Measurements from ENCODE around the gene PRRT2. TPM values are rescaled to one million over a fixed set of nuclear protein-coding genes. Genes with fewer than 3 reads are reported as not detected.

Gene PRRT2
- total and polyA plus RNA-seq, 10 donors = 0.15 to 2.1 (median 0.65) TPM; not detected in 2

DNA sequence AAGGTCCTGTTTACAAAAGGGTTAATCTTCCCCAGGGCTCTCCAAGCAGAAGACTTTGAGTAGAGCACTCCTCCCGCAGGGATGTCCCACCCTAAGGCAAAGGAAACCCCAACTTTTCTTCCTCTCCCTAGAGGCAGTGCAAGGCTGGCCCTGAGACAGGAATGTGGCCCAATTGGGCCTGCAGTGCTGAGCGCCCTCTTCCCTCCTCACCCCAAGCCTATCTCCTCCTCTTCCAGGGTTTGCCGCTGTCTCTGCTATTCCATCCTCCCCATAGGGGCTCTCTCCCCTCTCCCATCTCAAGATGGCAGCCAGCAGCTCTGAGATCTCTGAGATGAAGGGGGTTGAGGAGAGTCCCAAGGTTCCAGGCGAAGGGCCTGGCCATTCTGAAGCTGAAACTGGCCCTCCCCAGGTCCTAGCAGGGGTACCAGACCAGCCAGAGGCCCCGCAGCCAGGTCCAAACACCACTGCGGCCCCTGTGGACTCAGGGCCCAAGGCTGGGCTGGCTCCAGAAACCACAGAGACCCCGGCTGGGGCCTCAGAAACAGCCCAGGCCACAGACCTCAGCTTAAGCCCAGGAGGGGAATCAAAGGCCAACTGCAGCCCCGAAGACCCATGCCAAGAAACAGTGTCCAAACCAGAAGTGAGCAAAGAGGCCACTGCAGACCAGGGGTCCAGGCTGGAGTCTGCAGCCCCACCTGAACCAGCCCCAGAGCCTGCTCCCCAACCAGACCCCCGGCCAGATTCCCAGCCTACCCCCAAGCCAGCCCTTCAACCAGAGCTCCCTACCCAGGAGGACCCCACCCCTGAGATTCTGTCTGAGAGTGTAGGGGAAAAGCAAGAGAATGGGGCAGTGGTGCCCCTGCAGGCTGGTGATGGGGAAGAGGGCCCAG is 1.0 kb downstream of the PRRT2 start:
- no peak for TF ChIP-seq CTCF (IDR thresholded peaks at IDR 0.05 in 8 of 11, conservative IDR thresholded peaks at IDR 0.05 in 3 of 11)
- no peak for TF ChIP-seq POLR2AphosphoS5 (IDR thresholded peaks at IDR 0.05)
- TF ChIP-seq POLR2A (IDR thresholded peaks at IDR 0.05) = no peak
- 79 to 92% (median 86%) methylated on average over 8 to 9 of the region's 9 CpGs for WGBS, 5 donors
- Histone ChIP-seq H3K4me1 (peaks cover 52 to 93% (median 81%) of the 10 kb centered on the region in 6 donors), H3K27ac (peak overlapping the region in 1 of 8 donors; percentile 93), H3K27me3 (replicated peaks in 1 of 7) (peaks cover 0 to 19% (median 10%) of the 10 kb centered on the region in 7 donors), H3K4me3 (peak overlapping the region in 3 of 8 donors; percentile 49 to 76 (median 49)), H3K9me3 (no peaks in the 10 kb centered on the region), H3K36me3 (peaks cover 0 to 32% (median 19%) of the 10 kb centered on the region in 6 donors)
- no peak for DNase-seq
- intact Hi-C loops (cut with DNase I; ENCODE audit: low total_unique reads) = no loop called here

DNA sequence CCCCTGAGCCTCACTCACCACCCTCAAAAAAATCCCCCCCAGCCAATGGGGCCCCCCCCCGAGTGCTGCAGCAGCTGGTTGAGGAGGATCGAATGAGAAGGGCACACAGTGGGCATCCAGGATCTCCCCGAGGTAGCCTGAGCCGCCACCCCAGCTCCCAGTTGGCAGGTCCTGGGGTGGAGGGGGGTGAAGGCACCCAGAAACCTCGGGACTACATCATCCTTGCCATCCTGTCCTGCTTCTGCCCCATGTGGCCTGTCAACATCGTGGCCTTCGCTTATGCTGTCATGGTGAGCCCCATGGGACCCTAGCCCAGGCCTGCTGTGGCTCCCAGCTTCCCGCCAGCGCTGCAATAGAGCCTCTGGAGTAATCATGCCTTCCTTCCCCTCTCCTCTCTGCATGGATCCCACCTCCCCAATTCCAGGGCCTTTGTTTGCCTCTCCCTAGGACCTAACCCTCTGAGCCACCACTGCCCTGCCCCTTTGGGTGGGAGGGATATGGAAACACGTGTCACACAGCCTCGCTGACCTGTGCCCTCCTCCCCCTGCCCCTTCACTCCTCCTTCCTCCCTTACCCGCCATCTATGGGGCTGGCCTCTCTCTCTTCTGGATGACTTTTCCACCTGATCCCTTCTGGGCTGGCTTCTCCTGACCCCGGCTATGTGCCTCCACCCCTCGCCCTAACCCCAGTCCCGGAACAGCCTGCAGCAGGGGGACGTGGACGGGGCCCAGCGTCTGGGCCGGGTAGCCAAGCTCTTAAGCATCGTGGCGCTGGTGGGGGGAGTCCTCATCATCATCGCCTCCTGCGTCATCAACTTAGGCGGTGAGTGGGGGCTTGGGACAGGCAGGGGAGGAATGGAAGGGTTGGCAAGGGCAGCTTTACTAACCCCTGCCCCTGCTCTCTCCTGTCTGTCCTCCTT is 1.9 kb downstream of the PRRT2 start:
- H3K27me3 ChIP-seq (replicated peaks in 1 of 7) = peaks cover 0 to 19% (median 10%) of the 10 kb centered on the region in 7 donors
- WGBS, 5 donors = 79 to 87% (median 83%) methylated on average over 21 to 24 of the region's 24 CpGs
- H3K36me3 ChIP-seq = peaks cover 0 to 33% (median 19%) of the 10 kb centered on the region in 6 donors
- no peak overlapping the region for H3K4me3 ChIP-seq
- H3K4me1 ChIP-seq = peaks cover 46 to 93% (median 80%) of the 10 kb centered on the region in 6 donors
- intact Hi-C loops (cut with DNase I; ENCODE audit: low total_unique reads) = no loop called here
- no peak overlapping the region for H3K27ac ChIP-seq
- no peaks in the 10 kb centered on the region for H3K9me3 ChIP-seq
- TF ChIP-seq POLR2A (IDR thresholded peaks at IDR 0.05) (no peak), POLR2AphosphoS5 (IDR thresholded peaks at IDR 0.05) (no peak)
- peak; percentile 82 for DNase-seq

DNA sequence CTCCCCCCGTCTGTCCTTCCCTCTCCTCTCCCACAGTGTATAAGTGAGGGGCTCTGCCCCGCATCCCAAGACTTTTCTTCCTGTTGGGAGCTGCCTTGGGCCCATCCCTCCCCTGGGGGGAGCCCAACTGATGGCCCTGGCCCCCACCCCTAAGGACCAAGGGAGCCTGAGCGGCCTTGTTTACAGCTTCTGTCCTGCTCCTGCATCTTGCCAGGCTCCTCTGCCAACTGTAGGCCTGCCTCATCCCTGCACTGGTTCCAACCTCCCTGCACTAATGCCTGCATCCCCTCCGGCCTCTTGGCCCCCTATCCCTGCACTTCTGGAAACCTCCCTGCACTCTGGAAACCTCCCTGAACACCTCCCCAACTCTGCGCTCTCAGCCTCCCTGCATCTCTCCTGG is 2.6 kb downstream of the PRRT2 start:
- Histone ChIP-seq H3K27me3 (replicated peaks in 1 of 7) (peaks cover 0 to 19% (median 10%) of the 10 kb centered on the region in 7 donors), H3K9me3 (no peaks in the 10 kb centered on the region), H3K4me3 (peak overlapping the region in 1 of 8 donors; percentile 98), H3K36me3 (peaks cover 0 to 33% (median 19%) of the 10 kb centered on the region in 6 donors), H3K27ac (peak overlapping the region in 4 of 8 donors; percentile 92 to 99 (median 98)), H3K4me1 (peaks cover 42 to 93% (median 80%) of the 10 kb centered on the region in 6 donors)
- no peak for TF ChIP-seq POLR2A (IDR thresholded peaks at IDR 0.05)
- no peak for TF ChIP-seq CTCF (IDR thresholded peaks at IDR 0.05 in 8 of 11, conservative IDR thresholded peaks at IDR 0.05 in 3 of 11)
- no peak for TF ChIP-seq POLR2AphosphoS5 (IDR thresholded peaks at IDR 0.05)
- peak; percentile 77 for DNase-seq
- intact Hi-C loops (cut with DNase I; ENCODE audit: low total_unique reads) = no loop called here
- 80 to 92% (median 82%) methylated on average over 5 of the region's 5 CpGs for WGBS, 5 donors

- 3 to 6% (median 5%) methylated on average over 30 to 39 of the region's 39 CpGs for WGBS, 5 donors
- H3K27ac ChIP-seq = peak overlapping the region; percentile 92 to 99 (median 98)
- no peaks in the 10 kb centered on the region for H3K9me3 ChIP-seq
- H3K36me3 ChIP-seq = peaks cover 0 to 33% (median 16%) of the 10 kb centered on the region in 6 donors
- peak; percentile 89 for DNase-seq
- H3K4me1 ChIP-seq = peaks cover 42 to 93% (median 80%) of the 10 kb centered on the region in 6 donors
- TF ChIP-seq POLR2A (IDR thresholded peaks at IDR 0.05) (no peak), POLR2AphosphoS5 (IDR thresholded peaks at IDR 0.05) (no peak), CTCF (IDR thresholded peaks at IDR 0.05 in 8 of 11, conservative IDR thresholded peaks at IDR 0.05 in 3 of 11) (no peak)
- intact Hi-C loops (cut with DNase I; ENCODE audit: low total_unique reads) = no loop called here
- peaks cover 0 to 19% (median 10%) of the 10 kb centered on the region in 7 donors for H3K27me3 ChIP-seq (replicated peaks in 1 of 7)
- H3K4me3 ChIP-seq = peak overlapping the region; percentile 67 to 98 (median 81)
These were observed 3.2 kb downstream of the PRRT2 start for GRCh38 chr16:29815032-29815721.

All from spleen (tissue), 11 donors.